ENCODE results near the gene NANOG. TPM values are rescaled to one million over a fixed set of nuclear protein-coding genes. Genes with fewer than 3 reads are reported as not detected.
A peak's percentile ranks its signal among the peaks of the same experiment; 100 is the strongest.
"Not testable (repeated sequence)": the region's sequence is repeated elsewhere in the genome, so short reads cannot be mapped to it uniquely, and the experiment has no call there.

The NANOG gene
- not detected for polyA plus RNA-seq

- H3K4me1 Mint-ChIP-seq, H3K4me3 Mint-ChIP-seq, H3K36me3 Mint-ChIP-seq, DNase-seq, H3K9me3 Mint-ChIP-seq, H3K27ac Mint-ChIP-seq: not testable (repeated sequence)
- peaks cover 0 to 12% (median 1%) of the 10 kb centered on the region in 3 donors for H3K27me3 Mint-ChIP-seq (ENCODE audit: low read depth in 3 of 3)
Observed at GRCh38 chr12:7788884-7789528, at the start of gene NANOG. TSS of gene NANOG (plus strand) at chr12:7789402. CDS start at chr12:7789615, 213 bp downstream.

- DNase-seq, result no peak
- peaks cover 12 to 13% of the 10 kb centered on the region in 2 donors for H3K4me1 Mint-ChIP-seq
- H3K4me3 Mint-ChIP-seq, result peak within 1 kb of the TSS in 1 of 5 donors; percentile 24
- peaks cover 0 to 2% (median 0%) of the 10 kb centered on the region in 3 donors for H3K27me3 Mint-ChIP-seq (ENCODE audit: low read depth in 3 of 3)
- H3K27ac Mint-ChIP-seq, result peak within 1 kb of the TSS in 1 of 6 donors; percentile 19
- peaks cover 0 to 3% (median 0%) of the 10 kb centered on the region in 6 donors for H3K9me3 Mint-ChIP-seq
- peaks cover 0 to 8% (median 0%) of the 10 kb centered on the region in 3 donors for H3K36me3 Mint-ChIP-seq
Observed at GRCh38 chr12:7747246-7747645, 42.0 kb upstream of the NANOG start, which contains the start of gene CLEC4C. TSS of gene CLEC4C (minus strand) at chr12:7747375. CDS start at chr12:7747348, 27 bp downstream.

- no peak for DNase-seq
- Mint-ChIP-seq H3K4me1 (peaks cover 27 to 28% of the 10 kb centered on the region in 2 donors), H3K4me3 (no peak overlapping the region), H3K27me3 (ENCODE audit: low read depth in 3 of 3) (peaks cover 0 to 2% (median 0%) of the 10 kb centered on the region in 3 donors), H3K9me3 (peaks cover 0 to 3% (median 0%) of the 10 kb centered on the region in 6 donors), H3K36me3 (peaks cover 0 to 8% (median 0%) of the 10 kb centered on the region in 3 donors), H3K27ac (no peak overlapping the region)
Observed at GRCh38 chr12:7748852-7749251, 40.4 kb upstream of the NANOG start.

GRCh38 chr12:7749442-7749841 lies 39.8 kb upstream of the NANOG start:
- Mint-ChIP-seq H3K27ac (no peak overlapping the region), H3K9me3 (peaks cover 0 to 3% (median 0%) of the 10 kb centered on the region in 6 donors), H3K4me1 (peaks cover 33% of the 10 kb centered on the region in 2 donors), H3K36me3 (peaks cover 0 to 8% (median 0%) of the 10 kb centered on the region in 3 donors), H3K4me3 (no peak overlapping the region), H3K27me3 (ENCODE audit: low read depth in 3 of 3) (peaks cover 0 to 2% (median 2%) of the 10 kb centered on the region in 3 donors)
- no peak for DNase-seq

- no peak overlapping the region for H3K27ac Mint-ChIP-seq
- no peak for DNase-seq
- H3K27me3 Mint-ChIP-seq (ENCODE audit: low read depth in 3 of 3), result peaks cover 1 to 2% (median 2%) of the 10 kb centered on the region in 3 donors
- peaks cover 0 to 3% (median 0%) of the 10 kb centered on the region in 6 donors for H3K9me3 Mint-ChIP-seq
- peaks cover 0 to 8% (median 0%) of the 10 kb centered on the region in 3 donors for H3K36me3 Mint-ChIP-seq
- no peak overlapping the region for H3K4me3 Mint-ChIP-seq
- H3K4me1 Mint-ChIP-seq, result peaks cover 33 to 34% of the 10 kb centered on the region in 2 donors
Observed at GRCh38 chr12:7750350-7750749, 38.9 kb upstream of the NANOG start.

GRCh38 chr12:7751394-7751793 lies 37.8 kb upstream of the NANOG start:
- Mint-ChIP-seq H3K36me3 (peaks cover 0 to 8% (median 0%) of the 10 kb centered on the region in 3 donors), H3K27ac (peak overlapping the region in 5 of 6 donors; percentile 61 to 80 (median 75))

GRCh38 chr12:7751941-7752922 lies 37.0 kb upstream of the NANOG start:
- peak overlapping the region; percentile 20 to 87 (median 41) for H3K27ac Mint-ChIP-seq

More at GRCh38 chr12:7751394-7751793, 37.8 kb upstream of the NANOG start:
- peak in 1 of 3 donors; percentile 14 for DNase-seq
- Mint-ChIP-seq H3K27me3 (ENCODE audit: low read depth in 3 of 3) (peaks cover 2 to 6% (median 5%) of the 10 kb centered on the region in 3 donors), H3K4me3 (peak overlapping the region; percentile 46 to 75 (median 60)), H3K4me1 (peaks cover 42 to 43% of the 10 kb centered on the region in 2 donors), H3K9me3 (no peaks in the 10 kb centered on the region)

GRCh38 chr12:7755668-7756067 lies 33.5 kb upstream of the NANOG start:
- not testable (repeated sequence) for H3K9me3 Mint-ChIP-seq; H3K36me3 Mint-ChIP-seq; H3K27me3 Mint-ChIP-seq (ENCODE audit: low read depth in 3 of 3)
- Mint-ChIP-seq H3K27ac (peak overlapping the region; percentile 75 to 90 (median 82)), H3K4me3 (peak overlapping the region; percentile 70 to 87 (median 78)), H3K4me1 (peaks cover 41 to 43% of the 10 kb centered on the region in 2 donors)
- DNase-seq, result peak; percentile 56 to 58 (median 57)

More at GRCh38 chr12:7751941-7752922, 37.0 kb upstream of the NANOG start:
- peaks cover 42 to 43% of the 10 kb centered on the region in 2 donors for H3K4me1 Mint-ChIP-seq
- not testable (repeated sequence) for H3K9me3 Mint-ChIP-seq; H3K27me3 Mint-ChIP-seq (ENCODE audit: low read depth in 3 of 3); H3K36me3 Mint-ChIP-seq
- peak; percentile 25 to 26 (median 25) for DNase-seq
- H3K4me3 Mint-ChIP-seq, result peak overlapping the region; percentile 56 to 79 (median 60)

- H3K27me3 Mint-ChIP-seq (ENCODE audit: low read depth in 3 of 3), result peaks cover 2 to 8% (median 7%) of the 10 kb centered on the region in 3 donors
- peaks cover 29 to 32% of the 10 kb centered on the region in 2 donors for H3K4me1 Mint-ChIP-seq
- no peak overlapping the region for H3K27ac Mint-ChIP-seq
- no peak overlapping the region for H3K4me3 Mint-ChIP-seq
- no peaks in the 10 kb centered on the region for H3K9me3 Mint-ChIP-seq
- no peak for DNase-seq
- H3K36me3 Mint-ChIP-seq, result no peaks in the 10 kb centered on the region
Observed at GRCh38 chr12:7756993-7757392, 32.2 kb upstream of the NANOG start.

- no peak for DNase-seq
- no peaks in the 10 kb centered on the region for H3K36me3 Mint-ChIP-seq
- no peak overlapping the region for H3K4me3 Mint-ChIP-seq
- peaks cover 16% of the 10 kb centered on the region in 2 donors for H3K4me1 Mint-ChIP-seq
- peak overlapping the region in 1 of 6 donors; percentile 11 for H3K27ac Mint-ChIP-seq
- no peaks in the 10 kb centered on the region for H3K9me3 Mint-ChIP-seq
- peaks cover 2 to 8% (median 7%) of the 10 kb centered on the region in 3 donors for H3K27me3 Mint-ChIP-seq (ENCODE audit: low read depth in 3 of 3)
Observed at GRCh38 chr12:7758766-7759140, 30.4 kb upstream of the NANOG start.

- Mint-ChIP-seq H3K4me1 (no peaks in the 10 kb centered on the region), H3K36me3 (no peaks in the 10 kb centered on the region), H3K9me3 (no peaks in the 10 kb centered on the region), H3K4me3 (no peak overlapping the region), H3K27ac (peak overlapping the region in 1 of 6 donors; percentile 62), H3K27me3 (ENCODE audit: low read depth in 3 of 3) (peaks cover 0 to 5% (median 2%) of the 10 kb centered on the region in 3 donors)
- no peak for DNase-seq
Observed at GRCh38 chr12:7769999-7770398, 19.2 kb upstream of the NANOG start.

- Mint-ChIP-seq H3K9me3 (no peaks in the 10 kb centered on the region), H3K27ac (no peak overlapping the region), H3K4me1 (no peaks in the 10 kb centered on the region), H3K4me3 (no peak overlapping the region), H3K27me3 (ENCODE audit: low read depth in 3 of 3) (peaks cover 0 to 3% (median 2%) of the 10 kb centered on the region in 3 donors), H3K36me3 (no peaks in the 10 kb centered on the region)
- DNase-seq, result no peak
Observed at GRCh38 chr12:7781274-7781673, 7.9 kb upstream of the NANOG start.

GRCh38 chr12:7782055-7782454 lies 7.1 kb upstream of the NANOG start:
- no peak for DNase-seq
- Mint-ChIP-seq H3K4me1 (no peaks in the 10 kb centered on the region), H3K36me3 (no peaks in the 10 kb centered on the region), H3K4me3 (no peak overlapping the region), H3K9me3 (no peaks in the 10 kb centered on the region), H3K27ac (no peak overlapping the region), H3K27me3 (ENCODE audit: low read depth in 3 of 3) (peaks cover 0 to 3% (median 2%) of the 10 kb centered on the region in 3 donors)

Measured in immature natural killer cell (primary cell).